Body of pancreas (tissue), 4 donors: ENCODE results near the gene CLASP1.

ENCODE experiments used
- CTCF ChIP-seq, 7 experiments: fragments of 450-650 bp in 4 of 7; fragments of 200-600 bp in 3 of 7; sonication (generic) in 3 of 7; IDR thresholded peaks; one replicate each; pipeline ENCODE4 v1.5.1; 2016 to 2019; ENCODE audit warnings: antibody characterized with exemption in 7 of 7
- POLR2A ChIP-seq, 3 donors: fragments of 450-650 bp; IDR thresholded peaks; one replicate each; pipeline ENCODE4 v1.6.1; 2016; ENCODE audit warnings: antibody characterized with exemption in 3 of 3, mild to moderate bottlenecking in 2 of 3

GRCh38 chr2:121367246-121367900 is 281.9 kb downstream of the CLASP1 start:
- no peak for TF ChIP-seq POLR2A (IDR thresholded peaks at IDR 0.05)
- no peak for TF ChIP-seq CTCF (IDR thresholded peaks at IDR 0.05)
